DMS 273 (cell line): Measurements from ENCODE around the gene SPG7.

Experiments used
- DNase-seq: peaks from one replicate; lab custom pipeline; 2025; ENCODE audit not compliant: unreplicated experiment; lab: John Stamatoyannopoulos, UW

Gene SPG7

DNA sequence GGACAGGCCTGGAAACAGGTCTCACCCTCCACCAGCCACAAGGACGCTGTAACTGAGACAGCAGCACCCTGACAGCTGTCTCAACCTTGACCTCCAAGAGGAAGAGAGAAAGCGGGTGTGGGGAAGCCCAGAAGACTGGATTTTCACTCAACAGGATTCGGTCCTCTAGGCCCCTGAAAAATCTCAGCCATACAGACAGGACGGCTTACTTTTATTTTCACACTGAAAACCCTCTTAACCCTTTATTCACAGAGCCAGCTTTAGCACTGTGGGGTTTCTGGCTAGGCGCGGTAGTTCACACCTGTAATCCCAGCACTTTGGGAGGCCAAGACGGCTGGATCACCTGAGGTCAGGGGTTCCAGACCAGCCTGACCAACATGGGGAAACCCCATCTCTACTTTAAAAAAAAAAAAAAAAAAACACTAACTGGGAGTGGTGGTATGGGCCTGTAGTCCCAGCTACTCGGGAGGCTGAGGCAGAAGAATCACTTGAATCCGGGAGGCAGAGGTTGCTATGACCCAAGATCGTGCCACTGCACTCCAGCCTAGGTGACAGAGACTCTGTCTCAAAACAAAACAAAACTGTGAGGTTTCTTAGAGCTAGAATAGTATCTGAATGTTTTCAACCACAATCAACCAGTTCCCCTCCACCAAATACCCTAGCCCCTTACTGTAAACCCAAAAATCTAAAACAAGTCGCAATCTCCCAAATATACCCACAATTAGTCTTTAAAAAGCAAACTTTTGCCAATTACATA is 23.1 kb upstream of the SPG7 start:
- peak; percentile 45 for DNase-seq

DNA sequence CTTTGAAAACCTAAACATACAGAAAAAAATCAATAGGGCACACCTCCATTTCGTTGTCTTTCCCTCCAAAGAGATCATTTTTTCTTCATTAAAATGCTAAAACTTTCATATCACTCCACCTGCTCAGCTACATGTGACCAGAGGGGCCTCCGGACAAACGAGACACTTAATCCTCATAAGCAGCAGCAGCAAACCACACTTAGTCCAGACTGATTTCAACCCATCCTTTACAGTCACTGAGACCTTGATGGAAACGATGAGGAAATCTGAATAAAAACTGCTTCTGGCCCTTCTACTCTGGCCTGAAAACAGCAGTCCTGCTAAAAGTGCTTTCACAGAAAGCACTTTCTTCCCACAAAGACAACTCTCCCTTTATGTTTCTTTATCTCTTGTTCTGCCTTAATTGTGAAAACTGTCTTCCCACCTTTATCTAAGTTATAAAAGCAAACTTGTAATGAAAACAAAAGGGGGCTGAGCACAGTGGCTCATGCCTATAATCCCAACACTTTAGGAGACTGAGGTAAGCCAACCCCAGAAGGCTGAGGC is 22.4 kb upstream of the SPG7 start:
- no peak for DNase-seq

DNA sequence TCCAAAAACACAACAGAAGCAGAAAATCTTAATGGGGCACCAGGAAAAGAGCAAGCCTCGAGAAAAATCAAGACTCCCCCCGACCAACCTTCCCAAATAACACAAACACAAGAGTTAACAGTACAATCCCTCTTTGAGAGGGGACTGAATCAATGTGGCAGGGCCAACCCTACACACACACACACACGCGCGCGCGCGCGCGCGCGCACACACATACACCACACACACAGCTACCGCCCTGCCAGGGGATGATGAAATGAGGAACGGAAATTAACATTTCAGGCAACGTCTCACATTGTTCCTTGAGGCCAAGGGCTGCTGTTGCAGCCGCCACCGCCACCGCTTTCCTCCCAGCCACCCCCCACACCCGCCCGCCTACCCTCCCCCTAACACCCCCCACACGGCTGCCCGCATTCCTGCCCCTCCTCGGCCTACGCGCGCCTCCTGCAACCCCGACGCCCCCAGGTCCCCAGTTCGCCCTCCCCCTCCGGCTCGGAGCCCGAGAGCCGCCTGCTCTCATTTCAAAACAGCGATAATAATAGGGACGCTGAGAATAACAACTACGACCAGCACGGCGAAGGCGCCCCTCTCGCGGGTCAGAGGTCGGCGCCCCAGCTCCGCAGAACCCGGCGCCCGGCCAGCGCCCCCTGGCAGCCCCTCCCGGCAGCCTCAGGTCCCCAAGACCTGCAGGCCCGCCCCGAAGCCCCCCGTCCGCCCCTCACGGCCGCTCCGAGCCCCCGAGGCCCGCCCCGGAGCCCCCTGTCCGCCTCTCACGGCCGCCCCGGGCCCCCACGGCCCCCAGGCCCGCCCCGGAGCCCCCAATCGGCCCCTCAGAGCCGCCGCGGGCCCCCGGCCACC is 18.9 kb upstream of the SPG7 start:
- DNase-seq, result peak; percentile 94

DNA sequence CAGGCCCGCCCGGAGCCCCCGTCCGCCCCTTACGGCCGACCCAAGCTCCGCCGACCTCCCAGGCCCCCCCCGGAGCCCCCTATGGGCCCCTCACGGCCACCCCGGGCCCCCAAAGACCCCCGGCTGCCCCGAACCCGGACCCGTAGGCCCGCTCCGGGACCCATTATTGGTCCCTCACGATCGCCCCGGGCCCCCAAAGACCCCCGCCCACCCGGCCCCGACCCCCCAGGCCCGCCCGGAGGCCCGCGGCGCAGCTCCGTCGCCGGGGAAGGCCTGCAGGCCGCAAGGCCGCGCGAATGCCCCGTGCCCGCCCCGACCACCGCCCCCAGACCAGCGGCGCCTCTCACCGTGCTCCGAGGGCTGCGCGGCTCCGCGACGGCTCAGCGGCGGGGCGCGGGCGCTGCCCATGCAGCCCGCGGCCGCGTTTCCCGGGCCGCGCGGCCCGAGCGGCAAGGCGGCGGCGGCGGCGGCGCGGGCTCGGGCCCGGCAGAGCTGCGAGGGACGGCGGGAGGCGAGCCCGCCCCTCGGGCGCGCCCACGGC is 18.2 kb upstream of the SPG7 start:
- no peak for DNase-seq

DNA sequence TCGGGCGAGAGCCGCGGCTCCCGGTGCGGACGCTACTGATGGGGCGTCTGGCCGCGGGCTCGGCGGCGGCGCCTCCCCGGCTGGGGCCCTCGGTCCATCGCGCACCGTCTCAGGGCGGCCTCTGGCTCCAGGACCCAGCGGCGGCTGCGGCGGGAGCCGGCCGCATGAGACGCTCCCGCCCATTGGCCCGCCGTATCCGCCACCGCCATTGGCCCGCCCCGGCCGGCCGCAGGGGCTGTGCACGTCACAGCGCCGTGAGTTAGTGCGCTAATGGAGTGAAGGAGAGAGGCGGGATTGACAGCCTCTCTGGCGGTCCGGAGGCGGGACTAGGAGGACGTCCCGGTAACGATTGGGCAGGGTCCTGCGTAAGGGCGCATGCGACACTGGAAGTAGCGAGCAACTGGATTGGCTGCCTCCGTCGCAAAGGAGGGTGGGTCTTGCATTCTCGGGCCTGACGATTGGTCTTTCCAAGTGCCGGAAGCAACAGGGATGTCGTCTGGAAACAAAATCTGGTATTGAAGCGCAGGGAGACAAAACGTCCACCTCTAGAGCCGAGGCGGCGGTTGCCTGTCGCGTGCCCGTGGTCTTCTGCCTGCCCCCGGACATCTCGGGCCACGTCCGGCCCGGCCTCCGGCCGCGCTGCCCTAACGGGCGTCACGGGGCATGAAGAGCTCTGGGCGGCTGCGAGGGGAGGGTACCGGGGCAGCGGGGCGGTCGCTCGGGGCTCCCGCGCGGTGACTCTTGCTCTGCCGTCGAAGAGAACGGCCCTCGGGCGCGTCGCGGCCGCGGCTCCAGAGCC is 17.6 kb upstream of the SPG7 start, which contains the start of gene ANKRD11:
ANKRD11 (minus strand) TSS at position 123 of the 799 bp plus-strand sequence. CDS start 173,542 bp downstream, outside the sequence.
- peak; percentile 100 for DNase-seq

DNA sequence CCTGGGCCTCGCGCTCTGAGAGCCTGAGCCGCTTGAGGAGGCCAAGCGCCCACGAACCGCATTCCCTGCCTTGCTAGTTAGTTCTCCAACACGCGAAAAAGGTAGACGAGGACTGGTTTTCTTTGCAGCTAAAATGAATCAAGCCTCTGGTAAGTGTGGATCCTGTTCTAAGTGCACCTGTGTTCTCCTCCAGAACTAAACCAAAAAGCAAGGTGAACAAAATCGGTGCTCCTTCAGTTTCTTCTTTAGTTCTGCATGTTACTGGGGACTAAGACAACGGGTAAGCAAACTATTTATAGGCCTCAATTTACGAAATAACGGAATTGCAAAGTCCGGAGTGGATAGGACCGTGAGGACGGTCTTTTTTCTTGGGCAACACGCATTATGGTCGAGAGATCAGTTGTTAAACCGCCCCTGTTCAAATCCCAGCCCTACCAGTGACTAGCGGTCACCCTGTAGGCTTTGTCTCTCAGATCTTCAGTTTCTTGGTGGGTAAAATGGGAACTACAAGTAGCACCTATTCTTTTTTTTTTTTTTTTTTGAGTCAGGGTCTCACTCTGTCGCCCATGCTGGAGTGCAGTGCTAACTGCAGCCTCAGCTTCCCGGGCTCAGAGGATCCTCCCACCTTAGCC is 16.8 kb upstream of the SPG7 start:
- DNase-seq, result peak; percentile 46

DNA sequence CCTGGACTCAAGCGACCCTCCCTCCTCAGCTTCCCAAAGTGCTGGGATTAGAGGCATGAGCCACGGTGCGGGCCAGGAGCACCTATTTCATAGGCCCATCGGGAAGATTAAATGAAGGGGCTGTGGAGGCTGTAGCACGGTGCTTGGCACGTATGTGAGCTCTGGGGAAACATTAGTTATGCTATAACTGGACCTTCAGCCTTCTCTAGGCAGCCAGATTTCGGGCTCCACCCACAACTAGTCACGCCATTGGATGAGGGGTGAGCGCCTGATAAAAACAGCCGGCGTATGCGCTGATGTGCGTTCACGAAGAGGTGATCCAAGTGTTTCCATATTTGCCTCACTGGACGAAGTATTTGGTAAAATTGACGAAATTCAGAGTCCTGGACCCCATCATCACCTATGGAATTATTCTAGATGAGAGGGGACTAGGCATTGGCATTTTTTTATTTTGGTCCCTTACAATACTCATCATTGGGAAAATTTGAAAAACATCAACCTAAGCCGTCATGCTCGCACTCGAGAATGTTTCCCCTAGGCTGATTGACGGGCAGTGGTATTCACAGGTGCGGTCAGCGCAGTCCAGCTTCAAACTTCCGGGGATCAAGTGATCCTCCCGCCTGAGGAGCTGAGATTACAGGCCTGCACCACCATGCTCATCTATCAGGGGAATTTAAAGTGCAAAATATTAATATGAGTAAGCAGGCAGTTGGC is 16.1 kb upstream of the SPG7 start:
- DNase-seq, result no peak

DNA sequence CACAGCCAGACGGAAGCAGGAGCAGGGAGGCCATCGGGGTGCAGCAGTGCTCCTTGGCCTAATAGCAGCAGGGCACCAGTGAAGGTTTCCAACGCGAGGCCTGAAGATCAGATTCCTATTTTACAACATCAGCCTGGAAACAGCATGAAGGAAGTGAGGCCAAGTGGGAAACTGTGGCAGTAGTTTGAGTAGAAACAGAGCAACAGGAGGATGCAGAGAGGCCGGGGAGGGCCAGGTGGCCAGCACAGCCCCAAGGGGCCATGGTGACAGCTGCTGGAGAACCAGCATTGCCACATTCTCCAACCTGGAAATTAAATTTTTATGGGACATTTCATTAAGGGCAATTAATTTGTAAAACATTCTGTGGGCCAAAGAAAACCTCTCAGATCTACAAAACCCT is 14.4 kb upstream of the SPG7 start:
- DNase-seq, result peak; percentile 57

DNA sequence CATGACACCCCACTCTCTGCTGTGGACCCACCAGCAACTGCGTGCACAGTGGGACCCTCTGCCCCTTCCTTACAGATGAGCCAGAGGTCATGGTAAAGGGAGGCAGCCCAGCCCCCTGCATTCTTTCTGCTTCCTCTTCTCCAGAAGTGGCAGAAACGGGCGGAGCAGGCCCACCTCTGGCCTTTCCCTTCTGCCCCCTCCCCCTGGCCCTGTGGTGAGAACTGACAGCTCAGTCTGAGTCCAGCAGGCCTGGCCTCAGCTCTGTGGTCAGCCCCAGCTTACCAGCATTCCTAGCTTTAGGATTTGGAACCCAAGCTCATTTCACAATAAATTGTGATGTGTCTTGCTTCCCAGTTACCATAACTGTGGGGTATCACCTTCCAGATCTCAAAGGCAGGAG is 13.1 kb upstream of the SPG7 start:
- no peak for DNase-seq

DNA sequence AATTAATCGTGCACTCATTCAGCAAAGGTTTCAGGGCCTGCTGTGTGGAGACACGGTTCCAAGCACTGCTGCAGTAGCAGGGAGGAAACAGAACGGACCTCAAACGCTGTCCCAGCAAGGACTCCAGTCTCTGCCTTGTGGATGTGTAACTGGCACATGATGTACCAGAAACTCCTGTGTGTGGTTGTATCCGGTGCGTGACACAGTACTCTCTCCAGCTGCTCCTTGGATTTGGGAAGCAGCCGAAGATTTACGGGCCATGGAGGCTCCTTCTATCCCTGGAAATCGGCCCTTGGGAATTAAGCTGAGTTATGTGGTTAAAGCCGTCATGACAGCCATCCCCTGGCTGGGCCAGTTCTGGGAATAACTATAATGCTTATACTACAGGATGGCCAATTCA is 9.4 kb upstream of the SPG7 start:
- DNase-seq, result no peak

DNA sequence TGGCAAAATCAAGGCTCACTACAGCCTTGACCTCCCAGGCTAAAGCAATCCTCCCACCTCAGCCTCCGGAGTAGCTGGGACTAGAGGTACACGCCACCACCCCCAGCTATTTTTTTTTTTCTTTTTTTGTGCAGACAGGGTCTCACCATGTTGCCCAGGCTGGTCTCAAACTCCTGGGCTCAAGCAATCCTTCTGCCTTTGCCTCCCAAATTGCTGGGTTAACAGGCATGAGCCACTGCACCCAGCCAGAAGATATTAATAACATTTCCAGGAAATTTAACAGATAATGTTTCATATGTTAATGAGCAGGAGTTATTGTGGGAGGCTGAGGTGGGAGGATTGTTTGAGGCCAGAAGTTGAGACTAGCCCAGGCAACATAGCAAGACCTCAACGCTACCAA is 8.4 kb upstream of the SPG7 start:
- DNase-seq, result no peak

DNA sequence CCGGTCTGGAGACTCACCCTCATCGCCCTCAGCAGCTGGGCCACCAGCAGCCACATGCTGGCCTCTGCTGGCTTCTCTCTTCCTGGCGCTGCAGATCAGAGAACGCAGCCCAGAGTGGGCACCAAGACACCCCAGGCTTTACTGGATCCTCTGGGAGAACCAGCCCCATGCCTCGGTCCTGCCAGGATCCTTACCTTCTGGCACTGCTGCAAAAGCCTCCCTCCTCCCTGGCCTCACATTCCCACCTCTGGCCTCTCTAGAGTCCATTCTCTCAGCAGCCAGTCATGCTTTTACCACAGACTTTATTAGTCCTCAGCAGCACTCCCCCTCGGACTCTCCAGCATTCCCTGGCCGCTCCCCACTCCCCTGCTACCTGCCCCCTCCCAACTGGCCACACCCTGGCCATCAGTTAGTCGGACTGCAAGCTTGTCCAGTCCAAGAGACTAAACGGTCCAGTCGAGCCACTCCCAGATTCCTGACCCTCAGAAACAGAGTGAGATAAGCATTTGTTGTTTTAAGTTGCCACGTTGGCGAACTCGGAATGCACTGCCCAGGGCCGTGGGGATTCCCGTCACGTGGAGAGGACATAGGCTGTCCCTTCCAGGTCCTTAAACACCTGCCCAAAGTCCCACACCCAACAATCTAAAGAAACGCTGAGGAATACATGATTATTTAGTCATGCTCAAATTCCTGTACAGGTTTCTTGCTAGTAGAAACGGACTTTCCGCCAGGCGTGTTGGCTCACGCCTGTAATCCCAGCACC is 5.9 kb upstream of the SPG7 start:
- DNase-seq, result no peak

DNA sequence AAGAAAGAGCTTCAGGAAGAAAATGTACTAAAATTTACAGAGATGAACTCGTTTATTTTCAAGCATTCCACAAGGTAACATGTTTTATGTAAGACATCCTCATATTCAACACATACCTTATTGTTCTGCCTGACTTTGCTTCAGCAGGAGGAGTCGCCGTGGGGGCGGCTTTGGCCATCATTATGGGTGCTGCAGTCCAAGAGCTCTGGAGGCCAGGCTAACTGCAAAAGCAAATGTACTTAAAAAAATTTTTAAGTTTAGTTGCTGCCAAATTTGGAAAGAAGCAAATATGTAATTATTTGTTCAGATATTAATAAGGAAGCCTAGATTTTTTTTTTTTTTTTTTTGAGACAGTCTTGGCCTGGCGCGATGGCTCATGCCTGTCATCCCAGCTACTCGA is 4.1 kb upstream of the SPG7 start:
- no peak for DNase-seq

DNA sequence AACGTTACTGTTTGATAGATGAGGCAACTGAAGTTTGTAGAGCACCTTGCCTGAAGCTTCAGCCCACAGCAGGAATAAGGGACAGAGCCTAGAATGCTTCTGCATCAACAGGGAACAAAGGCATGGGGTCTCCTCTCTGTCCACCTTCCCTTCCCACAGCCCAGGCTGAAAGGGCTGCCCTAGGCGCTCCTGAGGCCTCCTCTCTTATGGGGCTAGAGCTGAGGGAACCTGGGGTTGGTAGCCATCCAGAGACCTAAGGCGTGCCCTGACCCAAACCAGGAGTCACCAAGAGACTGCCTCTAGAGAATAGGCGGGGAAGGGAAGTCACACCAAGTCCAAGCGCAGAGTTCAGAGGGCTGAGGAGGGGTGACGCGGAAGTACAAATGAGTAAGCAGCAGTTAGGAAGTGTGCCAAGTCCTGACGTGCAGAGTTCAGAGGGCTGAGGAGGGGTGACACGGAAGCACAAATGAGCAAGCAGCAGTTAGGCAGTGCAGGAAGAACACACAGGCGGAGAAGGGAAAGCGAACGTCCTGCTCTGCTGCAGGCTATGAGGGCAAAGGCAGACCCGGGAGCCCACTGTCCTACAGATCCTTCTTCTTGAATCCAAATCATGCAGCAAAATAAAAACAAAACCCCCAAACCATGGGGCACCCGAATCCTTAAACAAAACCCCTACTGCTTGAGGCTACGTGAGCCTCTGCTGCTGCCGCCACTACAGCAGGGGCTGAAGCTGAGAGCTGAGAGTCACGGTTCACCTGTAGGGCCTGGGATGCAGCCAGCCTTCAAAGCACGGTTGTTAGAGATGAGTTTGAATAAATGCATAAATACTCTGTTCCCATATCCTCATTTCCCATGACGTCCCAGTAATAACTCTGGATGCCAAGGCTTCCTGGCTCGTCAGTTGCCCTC is 2.7 kb upstream of the SPG7 start:
- DNase-seq, result peak; percentile 51

DNA sequence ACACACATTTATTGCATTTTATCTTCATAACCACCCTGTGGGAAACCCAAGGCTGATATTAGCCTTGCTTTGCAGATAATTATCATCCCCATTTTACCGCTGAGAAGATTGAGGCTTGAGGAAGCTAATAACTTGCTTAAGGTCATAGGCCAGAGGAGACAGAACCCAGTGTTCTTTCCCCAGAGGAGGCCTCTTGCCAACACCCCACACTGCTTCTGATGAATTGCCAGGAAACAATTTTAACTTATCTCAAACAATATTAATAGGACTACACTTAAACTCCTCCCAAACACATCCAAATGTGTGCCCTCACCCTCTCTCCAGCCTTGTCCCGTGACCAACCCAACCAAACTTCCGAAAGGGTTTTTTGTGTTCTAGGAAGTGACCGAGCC is 2.1 kb upstream of the SPG7 start:
- DNase-seq, result no peak

DNA sequence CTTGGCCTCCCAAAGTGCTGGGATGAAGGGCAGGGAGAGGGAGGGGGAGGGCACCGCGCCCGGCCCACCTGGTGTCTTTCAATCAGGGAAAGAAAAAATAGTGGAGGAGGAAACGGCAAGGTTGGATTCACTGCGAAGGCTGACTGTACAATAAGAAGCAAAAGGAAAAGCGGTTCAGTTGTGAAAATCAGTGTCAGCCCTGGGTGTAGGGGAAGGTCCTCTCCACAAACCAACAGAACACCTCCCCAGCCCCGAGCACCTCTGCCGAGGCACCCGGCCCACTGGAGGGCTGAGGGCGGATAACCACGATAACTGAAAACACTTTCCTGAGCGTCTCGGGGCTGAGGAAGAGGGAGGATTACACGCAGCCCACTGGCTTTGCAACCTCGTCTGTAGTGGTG is 1.4 kb upstream of the SPG7 start:
- no peak for DNase-seq

DNA sequence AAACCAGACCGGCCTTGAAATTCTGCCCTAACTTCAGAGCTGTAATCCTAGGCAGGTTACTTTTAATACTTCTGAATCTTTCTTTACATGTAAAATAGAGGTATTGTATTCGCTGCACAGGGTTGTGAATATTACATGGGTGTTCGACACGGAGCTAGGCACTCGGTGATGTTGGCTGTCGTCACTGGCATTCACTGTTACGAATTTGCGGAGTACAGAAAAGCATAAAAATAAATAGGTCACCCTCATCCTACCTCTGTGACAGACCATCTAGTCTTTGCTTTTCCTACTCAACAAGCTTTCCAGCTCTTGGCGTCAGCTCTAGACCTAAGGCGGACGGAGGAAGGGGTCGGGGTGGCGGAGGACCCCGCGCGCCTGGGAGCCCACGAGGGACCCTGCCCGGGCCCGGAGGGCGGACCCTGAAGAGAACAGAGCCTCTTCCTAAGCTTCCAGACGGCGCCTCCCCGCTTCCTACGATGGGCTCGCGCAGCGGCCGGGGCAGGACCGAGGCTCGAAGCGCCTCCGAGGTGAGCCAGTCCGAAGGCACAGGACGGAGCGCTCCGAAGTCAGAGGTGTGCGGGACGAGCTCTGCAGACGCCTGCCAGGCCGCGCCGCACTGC is 879 bp upstream of the SPG7 start:
- no peak for DNase-seq

DNA sequence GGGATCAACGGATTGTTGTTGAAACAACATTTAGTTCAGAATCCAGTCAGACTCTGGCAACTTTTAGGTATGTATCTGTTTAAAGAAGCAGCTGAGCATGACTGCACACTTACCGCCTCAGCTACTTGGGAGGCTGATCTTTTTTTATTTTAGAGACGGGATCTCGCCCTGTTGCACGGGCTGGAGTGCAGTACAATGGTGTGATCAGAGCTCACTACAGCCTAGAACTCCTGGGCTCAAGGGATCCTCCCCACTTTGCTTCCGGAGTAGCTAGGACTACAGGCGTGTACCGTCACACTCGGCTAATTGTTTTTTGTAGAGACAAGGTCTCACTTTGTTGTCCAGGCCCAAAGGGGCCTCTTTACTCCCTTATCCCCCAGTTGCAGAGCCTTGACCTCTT is 2.3 kb downstream of the SPG7 start:
- DNase-seq, result no peak
